Keratinocyte (primary cell): ENCODE data around the gene TRPC4AP. TPM values are rescaled to one million over a fixed set of nuclear protein-coding genes. Genes with fewer than 3 reads are reported as not detected.

ENCODE experiments used
- DNase-seq: peaks from one replicate; pipeline ENCODE4 v3.0.0-alpha.2; 2011; ENCODE audit warnings: low read depth, missing footprints, low spot score
- FAIRE-seq: peaks from 2 replicates; lab custom pipeline; 2011; peaks lifted over from hg19 to GRCh38; lab: Jason Lieb, UNC
- H2AFZ ChIP-seq: 2 replicates; pipeline ENCODE4 v1.6.0; 2012; ENCODE audit warnings: low read length, control low read depth, inconsistent platforms; ENCODE audit not compliant: control insufficient read depth
- H3K27ac ChIP-seq: 2 replicates; pipeline ENCODE4 v1.5.1; 2011; ENCODE audit warnings: low read length; ENCODE audit not compliant: control insufficient read depth, insufficient read depth
- H3K27me3 ChIP-seq: 3 replicates; pipeline ENCODE4 v1.6.0; 2011; ENCODE audit warnings: low read length; ENCODE audit not compliant: control insufficient read depth, insufficient read depth; ENCODE audit errors: extremely low read depth
- H3K36me3 ChIP-seq, 2 experiments: 2 replicates in 1 of 2; 3 replicates in 1 of 2; pipeline ENCODE4 v1.5.1; 2011; ENCODE audit warnings: low read length in 2 of 2, mild to moderate bottlenecking in 1 of 2; ENCODE audit not compliant: control insufficient read depth in 2 of 2, insufficient read depth in 2 of 2; ENCODE audit errors: extremely low read depth in 1 of 2
- H3K4me1 ChIP-seq: 3 replicates; pipeline ENCODE4 v1.5.1; 2011; ENCODE audit warnings: low read length; ENCODE audit not compliant: control insufficient read depth, insufficient read depth; ENCODE audit errors: extremely low read depth
- H3K4me2 ChIP-seq: 3 replicates; pipeline ENCODE4 v1.6.0; 2011; ENCODE audit warnings: low read depth, low read length; ENCODE audit not compliant: control insufficient read depth, insufficient read depth; ENCODE audit errors: extremely low read depth
- H3K4me3 ChIP-seq, 3 experiments: fragments of 200-600 bp in 1 of 3; sonication (generic) in 1 of 3; 2 replicates in 2 of 3; 3 replicates in 1 of 3; pipeline ENCODE4 v1.5.1; 2011 to 2016; ENCODE audit warnings: low read length in 3 of 3, mild to moderate bottlenecking in 3 of 3, control low read depth in 2 of 3, inconsistent platforms in 1 of 3, low read depth in 1 of 3, mixed read lengths in 1 of 3, mixed run types in 1 of 3, moderate library complexity in 1 of 3; ENCODE audit not compliant: control insufficient read depth in 2 of 3, insufficient read depth in 2 of 3; ENCODE audit errors: extremely low read depth in 1 of 3
- H3K79me2 ChIP-seq: 2 replicates; pipeline ENCODE4 v1.6.0; 2012; ENCODE audit warnings: low read length; ENCODE audit not compliant: control insufficient read depth, insufficient read depth
- H3K9ac ChIP-seq: 3 replicates; pipeline ENCODE4 v1.6.0; 2011; ENCODE audit warnings: low read length; ENCODE audit not compliant: control insufficient read depth, insufficient read depth; ENCODE audit errors: extremely low read depth
- H3K9me1 ChIP-seq: 3 replicates; pipeline ENCODE4 v1.6.0; 2011; ENCODE audit warnings: low read length; ENCODE audit not compliant: control insufficient read depth, insufficient read depth; ENCODE audit errors: extremely low read depth
- H3K9me3 ChIP-seq: 2 replicates; pipeline ENCODE4 v1.5.1; 2012; ENCODE audit warnings: low read depth, low read length; ENCODE audit not compliant: control insufficient read depth
- H4K20me1 ChIP-seq: 3 replicates; pipeline ENCODE4 v1.6.0; 2011; ENCODE audit warnings: low read length; ENCODE audit not compliant: control insufficient read depth, insufficient read depth; ENCODE audit errors: extremely low read depth
- EZH2 ChIP-seq: IDR thresholded peaks from one replicate; pipeline ENCODE4 v1.6.1; 2012; ENCODE audit warnings: inconsistent platforms, mild to moderate bottlenecking, low read length, moderate library complexity
- dilution Hi-C: fragments of 300-500 bp; cut with MboI; formaldehyde crosslinking; loops from one replicate; pipeline ENCODE4 v1.7.0; 2020; ENCODE audit warnings: low sequenced_read_pairs; ENCODE audit not compliant: extremely low pct_ligation_motif_present
- polyA plus RNA-seq, 5 experiments: library from polyadenylated mRNA; depleted of rRNA in 3 of 5; stranded (reverse) in 3 of 5; stranded (forward) in 1 of 5; unstranded in 1 of 5; fragments of >200 nt; gene quantifications; 1 replicate in 1 of 5; 2 replicates in 3 of 5; 3 replicates in 1 of 5; pipeline versions ENCODE4 v1.2.1 to v1.2.3, GENCODE V29; 2011 to 2012; ENCODE audit warnings: missing spikeins in 2 of 5, low read depth in 1 of 5, low replicate concordance in 1 of 5
- TF ChIP-seq, protein P1 (sequence below), 3 experiments: IDR thresholded peaks in 1 of 3; conservative IDR thresholded peaks in 1 of 3; optimal IDR thresholded peaks in 1 of 3; 2 replicates in 2 of 3; 3 replicates in 1 of 3; pipeline versions ENCODE3 to v1.5.1; 2011; ENCODE audit warnings: low read length in 3 of 3, mild to moderate bottlenecking in 3 of 3, moderate library complexity in 2 of 3, control low read depth in 1 of 3, inconsistent platforms in 1 of 3; ENCODE audit not compliant: insufficient read depth in 2 of 3; ENCODE audit errors: extremely low read depth in 1 of 3

Gene TRPC4AP
- polyA plus RNA-seq, 1 donor (not counting 4 experiments of a cell fraction or from before 2014, with no cell fraction given) = 53.9 TPM

DNA sequence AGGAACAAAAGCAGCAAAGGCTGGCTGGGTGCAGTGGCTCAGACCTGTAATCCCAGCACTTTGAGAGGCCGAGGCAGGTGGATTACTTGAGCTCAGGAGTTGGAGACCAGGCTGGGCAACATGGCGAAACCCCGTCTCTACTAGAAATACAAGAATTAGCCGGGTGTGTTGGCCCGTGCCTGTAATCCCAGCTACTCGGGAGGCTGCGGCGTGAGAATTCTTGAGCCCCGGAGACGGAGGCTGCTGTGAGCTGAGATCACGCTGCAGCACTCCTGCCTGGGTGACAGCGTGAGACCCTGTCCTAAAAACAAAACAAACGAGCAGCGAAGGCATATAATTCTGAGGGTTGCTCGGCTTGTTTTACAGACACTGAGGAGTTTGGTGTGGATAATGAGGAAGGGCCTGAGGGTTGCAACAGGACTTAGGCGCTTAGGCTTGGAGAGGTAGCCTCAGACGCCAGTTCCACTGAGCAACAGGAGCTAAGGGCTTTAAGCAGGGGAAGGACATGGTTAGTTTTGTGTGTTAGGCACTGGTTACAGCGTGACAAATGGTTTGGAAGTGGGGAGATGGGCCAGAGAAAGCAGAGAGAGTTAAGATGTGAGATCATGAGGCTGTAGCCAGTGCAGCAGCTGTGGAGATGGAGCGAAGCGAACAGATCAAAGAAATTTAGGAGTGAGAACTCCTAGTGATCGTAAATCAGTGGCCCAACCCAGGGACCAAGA lies 135.7 kb downstream of the TRPC4AP start:
- Histone ChIP-seq H3K27me3 (no peaks in the 10 kb centered on the region), H3K79me2 (peaks cover 10% of the 10 kb centered on the region), H3K9me1 (peaks cover 2% of the 10 kb centered on the region), H3K9me3 (no peaks in the 10 kb centered on the region), H3K4me3 (no peak overlapping the region), H4K20me1 (no peaks in the 10 kb centered on the region), H3K27ac (no peak overlapping the region), H3K4me2 (no peak overlapping the region), H3K4me1 (peaks cover 28% of the 10 kb centered on the region), H3K9ac (no peak overlapping the region), H3K36me3 (no peaks in the 10 kb centered on the region), H2AFZ (no peak overlapping the region)
- FAIRE-seq (no peak), DNase-seq (no peak)
- dilution Hi-C loops = no loop called here
- TF ChIP-seq EZH2 = no peak
- TF ChIP-seq, protein P1, sequence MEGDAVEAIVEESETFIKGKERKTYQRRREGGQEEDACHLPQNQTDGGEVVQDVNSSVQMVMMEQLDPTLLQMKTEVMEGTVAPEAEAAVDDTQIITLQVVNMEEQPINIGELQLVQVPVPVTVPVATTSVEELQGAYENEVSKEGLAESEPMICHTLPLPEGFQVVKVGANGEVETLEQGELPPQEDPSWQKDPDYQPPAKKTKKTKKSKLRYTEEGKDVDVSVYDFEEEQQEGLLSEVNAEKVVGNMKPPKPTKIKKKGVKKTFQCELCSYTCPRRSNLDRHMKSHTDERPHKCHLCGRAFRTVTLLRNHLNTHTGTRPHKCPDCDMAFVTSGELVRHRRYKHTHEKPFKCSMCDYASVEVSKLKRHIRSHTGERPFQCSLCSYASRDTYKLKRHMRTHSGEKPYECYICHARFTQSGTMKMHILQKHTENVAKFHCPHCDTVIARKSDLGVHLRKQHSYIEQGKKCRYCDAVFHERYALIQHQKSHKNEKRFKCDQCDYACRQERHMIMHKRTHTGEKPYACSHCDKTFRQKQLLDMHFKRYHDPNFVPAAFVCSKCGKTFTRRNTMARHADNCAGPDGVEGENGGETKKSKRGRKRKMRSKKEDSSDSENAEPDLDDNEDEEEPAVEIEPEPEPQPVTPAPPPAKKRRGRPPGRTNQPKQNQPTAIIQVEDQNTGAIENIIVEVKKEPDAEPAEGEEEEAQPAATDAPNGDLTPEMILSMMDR (optimal IDR thresholded peaks at IDR 0.05 in 1 of 3, IDR thresholded peaks at IDR 0.05 in 1 of 3, conservative IDR thresholded peaks at IDR 0.05 in 1 of 3; ENCODE audit: extremely low read depth in 1 of 3, insufficient read depth in 2 of 3, low read length in 3 of 3) = no peak

DNA sequence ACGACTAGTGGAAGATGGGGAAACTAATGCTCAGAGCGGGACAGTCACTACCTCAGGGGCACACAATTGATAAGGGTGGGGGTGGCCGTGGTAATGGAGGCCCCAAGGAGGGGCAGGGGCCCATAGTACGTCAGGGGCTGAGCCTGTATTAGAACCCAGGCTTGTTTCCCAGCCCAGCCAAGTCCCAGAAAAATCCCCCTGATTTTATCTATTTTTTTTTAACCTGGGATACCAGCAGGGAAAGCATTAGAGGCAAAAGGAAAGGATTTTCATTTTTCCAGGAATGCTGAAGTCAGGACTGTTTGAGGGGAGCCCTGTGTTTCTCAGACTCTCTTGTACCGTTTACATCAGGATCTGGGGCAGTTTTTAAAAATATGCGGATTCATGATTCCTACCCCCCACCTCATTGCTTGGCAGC lies 136.6 kb downstream of the TRPC4AP start:
- Histone ChIP-seq H3K9me3 (no peaks in the 10 kb centered on the region), H3K9me1 (peaks cover 2% of the 10 kb centered on the region), H3K27me3 (no peaks in the 10 kb centered on the region), H2AFZ (peak overlapping the region; percentile 89), H3K36me3 (no peaks in the 10 kb centered on the region), H3K4me2 (peak overlapping the region; percentile 100), H3K9ac (peak overlapping the region; percentile 90), H4K20me1 (no peaks in the 10 kb centered on the region), H3K4me1 (peaks cover 35% of the 10 kb centered on the region), H3K4me3 (peak overlapping the region; percentile 57 to 94 (median 91)), H3K27ac (peak overlapping the region; percentile 84), H3K79me2 (peaks cover 12% of the 10 kb centered on the region)
- no peak for FAIRE-seq
- no peak for TF ChIP-seq EZH2
- DNase-seq = no peak
- dilution Hi-C loops = no loop called here
